ENCODE data around the gene PTH1R.

Gene PTH1R

GRCh38 chr3:46877406-46878125 lies at the start of gene PTH1R:
Gene PTH1R, plus strand, starts transcription at chr3:46877721. Its CDS starts 5,839 bp downstream, at chr3:46883560.
- DNase-seq (ENCODE audit: low spot score): peak; percentile 38

- no peak for DNase-seq (ENCODE audit: low spot score)
Measured at GRCh38 chr3:46829699-46830208, 47.8 kb upstream of the PTH1R start.

GRCh38 chr3:46830801-46831200 lies 46.7 kb upstream of the PTH1R start:
- DNase-seq (ENCODE audit: low spot score): no peak

- no peak for DNase-seq (ENCODE audit: low spot score)
Measured at GRCh38 chr3:46831316-46831715, 46.2 kb upstream of the PTH1R start.

GRCh38 chr3:46831841-46832240 lies 45.7 kb upstream of the PTH1R start:
- no peak for DNase-seq (ENCODE audit: low spot score)

- no peak for DNase-seq (ENCODE audit: low spot score)
Measured at GRCh38 chr3:46833346-46834300, 43.9 kb upstream of the PTH1R start.

- DNase-seq (ENCODE audit: low spot score): no peak
Measured at GRCh38 chr3:46835054-46835453, 42.5 kb upstream of the PTH1R start.

GRCh38 chr3:46835491-46835890 lies 42.0 kb upstream of the PTH1R start:
- DNase-seq (ENCODE audit: low spot score): no peak

- DNase-seq (ENCODE audit: low spot score): no peak
Measured at GRCh38 chr3:46838301-46838700, 39.2 kb upstream of the PTH1R start.

- DNase-seq (ENCODE audit: low spot score): no peak
Measured at GRCh38 chr3:46840491-46840890, 37.0 kb upstream of the PTH1R start.

GRCh38 chr3:46843508-46843907 lies 34.0 kb upstream of the PTH1R start:
- no peak for DNase-seq (ENCODE audit: low spot score)

- DNase-seq (ENCODE audit: low spot score): no peak
Measured at GRCh38 chr3:46844397-46844796, 33.1 kb upstream of the PTH1R start.

- no peak for DNase-seq (ENCODE audit: low spot score)
Measured at GRCh38 chr3:46844881-46845312, 32.6 kb upstream of the PTH1R start.

- peak; percentile 58 for DNase-seq (ENCODE audit: low spot score)
Measured at GRCh38 chr3:46845397-46845859, 32.1 kb upstream of the PTH1R start.

- peak; percentile 73 for DNase-seq (ENCODE audit: low spot score)
Measured at GRCh38 chr3:46845860-46846623, 31.5 kb upstream of the PTH1R start.

GRCh38 chr3:46846624-46847542 lies 30.6 kb upstream of the PTH1R start:
- no peak for DNase-seq (ENCODE audit: low spot score)

GRCh38 chr3:46847744-46848143 lies 29.8 kb upstream of the PTH1R start:
- DNase-seq (ENCODE audit: low spot score): no peak

GRCh38 chr3:46848271-46849044 lies 29.1 kb upstream of the PTH1R start:
- DNase-seq (ENCODE audit: low spot score): peak; percentile 42

GRCh38 chr3:46849045-46849631 lies 28.4 kb upstream of the PTH1R start:
- DNase-seq (ENCODE audit: low spot score): no peak
